NCI-H69 (cell line): Measurements from ENCODE around the gene SPSB3.

Experiments used
- DNase-seq: peaks from one replicate; lab custom pipeline; 2025; lab: John Stamatoyannopoulos, UW

The SPSB3 gene

GRCh38 chr16:1782408-1783264, at the start of gene SPSB3, which contains the start of gene NUBP2:
Gene SPSB3 (minus strand): TSS chr16:1782571. CDS start chr16:1781483, 1,088 bp downstream.
Gene NUBP2 (plus strand): TSS chr16:1782960. CDS start chr16:1783021, 61 bp downstream.
- peak; percentile 100 for DNase-seq

DNA sequence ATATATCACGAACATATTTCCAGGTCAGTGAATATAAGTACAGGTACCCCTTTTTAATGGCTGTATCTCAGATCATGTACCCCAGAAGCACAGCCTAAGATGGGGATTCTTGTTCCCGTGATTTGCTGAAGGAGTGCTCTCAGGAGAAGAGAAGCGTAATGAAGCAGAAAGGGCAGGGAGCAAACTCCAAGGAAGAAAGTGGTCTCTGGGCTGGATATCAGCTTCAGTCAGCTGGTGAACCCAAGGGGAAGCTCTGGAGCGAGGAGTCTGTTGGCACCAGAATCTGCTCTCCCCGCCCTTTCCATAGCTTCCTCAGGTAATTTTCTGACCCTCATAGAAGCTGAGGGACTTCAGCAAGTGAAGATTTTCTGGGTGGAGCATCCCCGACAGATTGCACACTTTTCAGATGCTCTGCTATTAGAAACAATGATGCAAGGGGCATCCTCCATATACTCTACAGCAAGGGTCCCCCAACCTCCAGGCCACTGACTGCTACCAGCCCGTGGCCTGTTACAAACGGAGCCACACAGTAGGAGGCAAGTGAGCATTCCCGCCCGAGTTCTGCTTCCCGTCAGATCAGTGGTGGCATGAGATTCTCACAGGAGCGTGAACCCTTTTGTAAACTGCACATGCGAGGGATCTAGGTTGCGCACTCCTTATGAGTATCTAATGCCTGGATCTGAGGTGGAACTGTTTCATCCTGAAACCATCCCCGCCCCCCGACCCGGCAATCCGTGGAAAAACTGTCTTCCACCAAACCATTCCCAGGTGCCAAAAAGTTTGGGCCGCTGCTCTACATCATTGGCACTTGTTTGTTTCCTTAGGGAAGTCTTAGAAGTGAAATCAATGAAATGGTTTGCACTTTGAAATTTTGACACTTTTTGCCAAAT, 49.1 kb upstream of the SPSB3 start:
- no peak for DNase-seq

- no peak for DNase-seq
These were observed 47.8 kb upstream of the SPSB3 start for GRCh38 chr16:1830213-1830612.

DNA sequence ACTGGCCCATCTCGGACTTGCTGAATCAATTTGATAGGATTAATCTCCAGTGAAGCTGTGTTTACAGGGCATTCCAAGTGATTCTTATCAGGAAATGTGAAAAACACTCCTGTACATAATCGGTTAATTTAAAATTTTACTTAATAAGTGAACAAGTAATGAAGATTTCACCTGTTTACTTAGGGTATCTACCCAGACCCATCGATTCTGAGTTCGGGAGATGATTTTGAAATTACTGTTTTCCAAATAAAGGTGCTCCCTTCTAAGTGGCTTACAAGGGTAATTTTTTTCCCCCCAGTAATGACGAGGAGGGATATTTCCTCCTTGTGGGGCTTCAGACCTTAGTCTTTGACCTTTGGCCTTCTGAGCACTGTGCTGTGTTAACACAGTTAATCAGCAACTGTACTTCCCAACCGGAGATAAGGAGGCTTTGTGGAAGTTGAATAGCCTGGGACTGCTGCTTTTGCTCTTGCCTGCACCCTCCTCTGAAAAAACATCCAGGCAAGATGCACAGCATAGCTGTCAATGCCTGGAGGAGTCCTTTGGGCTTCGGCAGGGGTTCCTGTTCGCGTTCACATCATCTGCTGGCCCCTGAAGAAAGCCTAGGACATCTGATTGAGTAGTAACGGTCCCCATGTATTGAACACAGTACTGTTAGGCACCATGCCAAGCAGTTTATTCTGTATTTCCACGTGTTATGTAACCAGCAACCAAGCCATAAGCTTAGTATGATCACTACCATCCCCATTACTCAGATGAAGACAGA, 46.5 kb upstream of the SPSB3 start:
- DNase-seq: no peak

- DNase-seq: peak; percentile 96
These were observed 44.6 kb upstream of the SPSB3 start, which contains the start of the genes FAHD1 and HAGH for GRCh38 chr16:1826691-1827573. Gene FAHD1 (plus strand): TSS chr16:1827206. CDS start chr16:1827239, 33 bp downstream. Gene HAGH (minus strand): TSS chr16:1826825. CDS start chr16:1826787, 38 bp downstream.

DNA sequence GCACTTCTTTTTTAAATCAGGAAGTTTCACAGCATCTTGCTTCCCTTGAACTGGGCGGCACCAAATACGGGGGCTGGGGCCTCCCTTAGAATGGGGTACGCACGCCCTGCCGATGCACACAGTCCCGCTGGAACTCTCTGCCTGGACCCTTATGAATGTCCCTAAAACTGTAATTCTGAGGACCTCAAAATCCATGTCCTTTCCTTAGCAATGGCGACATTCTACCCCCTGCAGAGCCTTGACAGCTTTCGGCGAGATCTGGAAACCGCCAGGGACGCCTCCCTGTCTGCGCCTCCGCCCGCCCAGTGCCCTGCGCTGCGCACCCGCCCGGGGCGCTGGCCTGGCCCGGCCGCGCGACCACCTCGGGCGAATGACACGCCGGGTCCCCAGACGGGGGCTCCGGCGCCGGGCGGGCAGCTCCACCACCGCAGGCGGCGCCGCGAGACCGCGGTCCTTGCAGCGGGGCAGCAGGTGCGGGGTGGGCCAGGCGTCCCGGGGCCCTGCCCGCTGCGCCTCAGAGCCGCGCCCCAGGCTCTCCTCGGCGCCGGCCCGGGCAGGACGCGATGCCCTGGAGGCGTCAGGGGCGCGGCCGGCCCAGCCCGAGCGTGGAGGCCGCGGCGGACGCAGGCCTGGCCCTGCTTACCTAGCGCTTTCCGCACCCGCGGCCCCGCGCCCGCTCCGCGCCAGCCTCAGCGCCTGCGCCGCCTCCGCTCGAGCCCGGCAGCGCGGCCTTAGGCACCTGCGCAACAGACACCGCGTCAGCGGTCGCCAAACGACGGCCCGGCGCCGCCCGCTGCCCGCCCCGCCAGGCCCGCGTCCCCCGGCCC, 43.7 kb upstream of the SPSB3 start:
- peak; percentile 87 for DNase-seq

GRCh38 chr16:1825381-1825863, 43.1 kb upstream of the SPSB3 start:
- DNase-seq: no peak

GRCh38 chr16:1823821-1824220, 41.5 kb upstream of the SPSB3 start:
- no peak for DNase-seq

- DNase-seq: no peak
These were observed 40.4 kb upstream of the SPSB3 start for GRCh38 chr16:1822801-1823200.

GRCh38 chr16:1821861-1822611, 39.7 kb upstream of the SPSB3 start:
- no peak for DNase-seq

DNA sequence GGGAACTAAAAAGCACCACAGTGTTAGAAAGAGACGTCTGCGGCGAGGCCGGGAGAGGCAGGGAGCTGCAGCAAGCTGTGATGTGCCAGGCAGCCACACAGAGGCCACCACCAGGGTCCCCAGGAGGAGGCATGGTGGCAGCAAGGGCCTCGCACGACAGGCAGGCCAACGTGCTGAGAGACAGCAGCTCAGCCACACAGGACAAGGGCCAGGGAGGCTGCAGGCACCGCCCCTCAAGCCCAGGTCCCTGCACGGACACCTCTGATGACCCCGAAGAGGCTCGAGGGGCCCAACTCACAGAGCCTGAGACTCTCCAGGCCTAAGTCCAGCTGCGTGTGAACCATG, 38.5 kb upstream of the SPSB3 start:
- DNase-seq: no peak

DNA sequence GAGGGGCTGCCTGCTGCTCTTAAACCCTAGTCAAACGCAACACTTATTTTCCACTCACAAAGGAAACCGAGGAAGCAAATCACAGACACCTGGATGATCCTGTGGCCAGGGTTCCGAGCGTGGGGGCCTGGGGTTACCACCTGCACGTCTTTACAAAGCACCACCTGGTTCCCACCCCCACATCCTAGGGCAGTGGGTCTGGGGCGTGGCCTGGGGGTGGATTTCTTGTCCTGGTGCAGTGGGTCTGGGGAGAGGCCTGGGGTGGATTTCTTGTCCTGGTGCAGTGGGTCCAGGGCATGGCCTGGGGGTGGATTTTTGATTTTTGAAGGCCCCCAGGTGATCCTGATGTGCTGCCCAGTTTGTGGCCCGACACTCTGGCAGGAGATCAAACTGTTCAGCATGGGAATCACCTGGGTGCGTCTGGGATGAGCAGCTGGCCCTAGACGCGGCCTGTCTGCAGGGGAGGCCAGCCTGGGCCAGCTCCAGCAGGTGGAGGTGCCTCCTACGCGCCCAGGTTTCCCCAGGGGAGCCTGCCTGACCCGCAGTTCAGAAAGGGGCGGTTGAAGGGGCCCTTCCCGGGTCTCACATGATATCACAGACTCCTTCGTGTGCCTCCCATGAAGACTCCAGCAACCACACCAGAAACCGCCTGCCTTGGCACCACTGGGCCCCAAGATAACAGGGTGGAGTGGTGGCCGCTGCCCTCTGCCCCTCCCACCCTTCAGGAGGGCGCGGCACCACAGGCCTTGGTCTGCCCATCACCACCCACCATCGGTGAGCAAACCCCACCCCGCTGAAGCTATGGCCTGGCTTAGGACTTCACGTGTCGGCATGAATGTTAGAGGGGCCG, 38.0 kb upstream of the SPSB3 start:
- DNase-seq: no peak

DNA sequence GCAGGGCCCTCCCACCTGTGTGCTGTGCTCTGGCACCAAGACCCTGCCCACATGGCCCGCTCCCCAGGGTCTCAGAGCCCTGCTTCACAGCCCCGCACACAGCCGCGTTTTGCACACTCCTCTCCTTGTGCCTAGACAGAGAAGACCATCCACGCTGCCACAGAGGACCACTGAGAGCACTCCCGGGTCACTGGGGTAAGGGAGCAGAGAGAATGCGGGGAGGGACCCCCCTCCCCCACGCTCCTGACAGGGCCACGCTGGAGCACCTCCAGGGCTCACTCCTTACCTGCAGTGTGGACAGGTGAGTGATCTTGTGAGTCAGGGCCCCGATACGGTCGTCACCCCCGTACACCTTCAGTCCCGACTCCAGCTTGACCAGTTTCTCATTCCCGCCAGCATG, 37.2 kb upstream of the SPSB3 start:
- no peak for DNase-seq

- no peak for DNase-seq
These were observed 36.6 kb upstream of the SPSB3 start for GRCh38 chr16:1818873-1819525.

DNA sequence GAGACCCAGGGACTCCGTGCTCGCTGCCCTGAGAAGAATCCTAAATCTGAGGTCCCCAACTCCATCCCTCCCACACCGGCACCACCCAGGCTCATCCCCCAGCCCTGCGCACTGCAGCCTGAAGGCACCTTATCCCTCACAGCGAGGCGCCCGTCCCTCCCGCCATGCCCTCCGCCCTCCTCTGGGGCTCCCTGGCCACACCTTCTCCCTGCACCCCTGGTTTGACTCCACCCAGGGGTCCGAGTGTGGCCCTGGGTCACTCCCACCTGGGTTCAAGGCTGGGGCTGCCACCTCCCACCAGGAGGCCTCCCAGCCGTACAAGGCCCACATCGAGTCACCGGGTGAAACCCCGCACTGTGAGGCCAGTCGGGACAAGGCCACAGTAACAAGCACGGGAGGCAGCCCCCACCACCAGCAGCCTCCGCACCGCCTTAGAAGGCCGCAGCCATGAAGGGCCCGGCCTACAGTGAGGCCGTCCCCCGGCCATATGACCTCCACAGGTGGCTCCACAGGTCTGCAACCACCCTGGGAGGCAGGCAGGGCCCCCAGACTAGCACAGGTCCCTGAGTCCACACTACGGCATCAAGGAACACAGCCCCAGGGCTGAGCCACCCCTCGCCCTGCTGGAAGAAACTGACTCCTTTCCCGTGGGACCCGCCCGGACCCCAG, 36.0 kb upstream of the SPSB3 start:
- no peak for DNase-seq

DNA sequence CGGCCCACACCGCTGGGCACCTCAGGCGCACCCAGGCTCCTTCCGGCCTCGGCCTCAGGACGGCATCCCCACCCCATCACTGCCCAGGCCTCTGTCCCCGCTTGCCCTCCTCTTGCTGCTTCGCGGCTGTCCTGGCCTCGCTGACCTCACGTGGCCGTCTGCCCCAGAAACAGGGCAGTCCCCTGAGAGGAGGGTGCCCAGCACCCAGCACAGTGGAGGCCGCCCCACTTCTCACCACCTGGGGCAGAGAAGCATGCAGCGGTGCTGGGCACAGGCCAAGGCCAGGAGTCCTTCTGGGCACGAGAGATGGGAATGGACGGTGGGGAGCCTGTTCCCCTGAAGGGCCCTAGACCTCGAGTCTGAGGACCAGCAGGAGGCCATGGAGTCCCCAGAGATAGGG, 35.3 kb upstream of the SPSB3 start:
- DNase-seq: no peak

- DNase-seq: no peak
These were observed 34.9 kb upstream of the SPSB3 start for GRCh38 chr16:1817276-1817589.
